Measurements from ENCODE around the gene TAF4.
"Not testable (repeated sequence)": the region's sequence is repeated elsewhere in the genome, so short reads cannot be mapped to it uniquely, and the experiment has no call there.

- TF ChIP-seq CTCF (conservative IDR thresholded peaks at IDR 0.05); ZFX (IDR thresholded peaks at IDR 0.05): not testable (repeated sequence)
Observed at GRCh38 chr20:61971595-61971994, 94.1 kb downstream of the TAF4 start.

Measured in C4-2B (cell line).